Smooth muscle cell of the brain vasculature (primary cell): ENCODE data around the gene ZNF81.
A peak's percentile ranks its signal among the peaks of the same experiment; 100 is the strongest.
"Not testable (repeated sequence)": the region's sequence is repeated elsewhere in the genome, so short reads cannot be mapped to it uniquely, and the experiment has no call there.

Experiments
- DNase-seq: peaks from one replicate; pipeline ENCODE4 v3.0.0-alpha.2; 2012; ENCODE audit warnings: low read depth, low spot score

The ZNF81 gene

DNA sequence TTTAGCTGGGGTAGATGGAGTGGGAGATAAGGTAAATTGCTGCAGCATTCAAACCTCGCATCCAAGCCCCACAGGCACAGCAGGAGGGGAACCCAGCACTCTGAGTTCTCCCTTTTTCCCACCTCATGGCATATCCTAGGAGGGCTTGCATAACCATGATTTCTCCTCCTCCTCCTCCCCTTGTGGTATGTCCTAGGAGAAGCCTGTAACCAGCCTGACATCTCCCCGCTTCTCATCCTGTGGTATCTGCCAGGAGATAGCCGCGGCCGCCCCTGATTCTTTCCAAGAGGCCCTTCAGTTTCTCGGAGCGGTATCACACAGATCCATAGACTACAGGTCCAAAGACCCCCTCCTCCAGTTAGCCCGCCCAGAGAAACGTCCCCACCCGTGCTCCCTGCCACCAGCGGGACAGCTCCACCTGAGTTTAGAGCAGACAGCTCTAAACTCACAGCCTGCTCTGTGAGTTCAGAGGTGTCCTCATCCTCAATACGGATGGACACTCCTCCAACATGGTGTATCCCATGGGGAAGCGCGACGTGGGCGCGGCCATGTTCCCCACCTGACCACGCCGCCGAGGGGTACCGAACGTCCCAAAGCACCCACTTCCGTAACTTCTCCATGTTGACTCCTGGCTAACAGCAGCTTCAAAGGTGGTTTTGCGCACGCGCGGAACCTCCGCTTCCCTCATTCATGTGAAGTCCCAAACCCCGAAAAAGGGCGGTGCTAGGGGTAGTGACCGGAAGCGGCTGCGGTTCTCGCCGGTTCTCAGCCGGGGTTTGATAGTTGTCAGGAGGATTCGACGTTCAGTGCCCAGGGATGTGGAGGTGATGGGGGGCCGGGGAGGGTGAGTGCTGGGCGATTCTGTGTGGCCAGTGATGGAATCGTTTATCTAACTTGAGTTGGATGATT lies at the start of gene ZNF81:
Gene ZNF81 (plus strand): TSS at position 739 of the 909 bp plus-strand sequence. CDS start 9,366 bp downstream, outside the sequence.
- DNase-seq, result peak; percentile 88

DNA sequence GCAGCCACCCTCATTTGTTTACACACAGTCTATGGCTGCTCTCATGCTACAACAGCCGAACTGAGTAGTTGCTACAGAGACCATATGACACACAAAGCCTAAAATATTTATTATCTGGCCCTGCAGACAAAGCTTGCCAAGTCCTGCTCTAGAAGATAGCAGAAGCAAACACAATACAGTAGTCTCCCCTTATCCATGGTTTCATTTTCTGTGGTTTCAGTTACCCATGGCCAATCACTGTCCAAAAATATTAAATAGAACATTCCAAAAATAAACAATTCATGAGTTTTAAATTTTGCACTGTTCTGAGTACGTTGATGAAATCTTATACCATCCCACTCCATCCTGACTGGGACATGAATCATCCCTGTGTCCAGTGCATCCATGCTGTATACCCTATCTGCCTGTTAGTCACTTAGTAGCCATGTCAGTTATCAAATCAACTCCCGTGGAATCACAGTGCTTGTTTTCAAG lies 40.2 kb upstream of the ZNF81 start:
- no peak for DNase-seq

DNA sequence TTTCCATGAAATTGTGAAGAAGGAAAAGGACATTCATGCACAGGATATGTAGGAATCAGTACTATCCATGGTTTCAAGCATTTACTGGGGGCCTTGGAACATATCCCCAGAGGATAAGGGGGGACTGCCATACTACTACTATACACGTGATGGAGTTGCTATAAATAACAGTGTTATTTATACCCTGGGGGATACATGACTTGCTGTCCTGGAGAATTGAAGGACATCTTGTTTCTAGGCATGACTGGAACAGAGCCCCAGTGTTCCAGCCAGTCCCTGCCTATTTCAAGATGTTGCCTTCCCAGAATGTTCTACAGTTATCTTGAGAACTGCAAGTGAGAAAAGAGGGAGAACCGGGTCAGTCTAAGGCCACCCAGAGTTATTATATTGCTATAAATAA lies 39.6 kb upstream of the ZNF81 start:
- DNase-seq, result no peak

DNA sequence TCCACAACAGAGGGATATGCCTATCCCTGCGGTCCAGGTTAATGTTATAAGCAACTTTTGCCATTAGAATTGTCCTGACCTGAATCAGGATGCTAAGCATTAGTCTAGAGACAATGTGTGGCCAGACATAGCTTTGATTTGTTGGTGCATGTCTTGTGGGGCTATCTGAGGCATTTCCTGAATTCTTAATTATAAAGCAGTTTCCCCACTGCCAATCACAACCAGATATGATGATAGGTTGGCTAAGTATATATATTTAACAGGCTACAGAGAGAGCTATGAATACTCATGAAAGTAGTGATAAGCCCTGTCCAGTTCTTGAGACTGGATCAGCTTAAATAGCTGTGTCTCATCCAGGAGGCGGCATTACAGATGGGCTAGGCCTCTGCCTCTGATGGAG lies 37.8 kb upstream of the ZNF81 start:
- DNase-seq, result no peak

DNA sequence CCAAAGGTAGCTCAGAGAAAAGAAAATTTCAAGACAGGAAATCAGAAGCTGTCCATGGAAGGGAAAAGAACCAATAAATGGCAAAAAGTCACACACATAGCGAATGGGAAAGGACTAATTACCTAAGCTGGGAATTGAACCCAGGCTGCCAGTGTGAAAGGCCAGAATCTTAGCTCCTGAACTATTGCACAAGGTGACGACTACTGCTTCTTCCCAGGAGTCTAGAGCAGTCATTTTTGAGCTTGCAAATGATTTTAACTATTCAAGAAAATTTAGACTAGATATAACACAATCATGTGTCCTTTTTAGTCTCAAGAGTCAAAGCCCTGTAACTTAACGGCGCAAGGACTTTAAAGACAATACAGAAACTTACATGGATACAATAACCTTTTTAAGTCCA lies 34.1 kb upstream of the ZNF81 start:
- no peak for DNase-seq

DNA sequence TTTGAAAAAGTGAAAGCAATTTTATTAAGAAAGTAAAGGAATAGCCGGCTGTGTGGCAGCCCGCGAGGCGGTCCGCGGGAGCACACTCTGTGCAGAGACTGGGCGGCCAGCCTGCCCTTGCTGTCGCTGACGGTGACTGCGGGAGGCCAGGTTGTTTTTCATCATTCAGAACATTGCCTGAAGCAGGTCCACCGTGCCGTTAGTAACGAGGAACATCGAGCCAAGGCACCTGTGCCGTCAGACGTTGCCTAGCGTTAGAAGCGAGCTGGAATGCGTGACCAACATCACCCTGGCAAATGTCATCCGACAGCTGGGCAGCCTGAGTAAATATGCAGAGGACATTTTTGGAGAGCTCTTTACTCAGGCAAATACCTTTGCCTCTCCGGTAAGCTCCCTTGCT lies 33.6 kb upstream of the ZNF81 start:
- DNase-seq, result not testable (repeated sequence)

DNA sequence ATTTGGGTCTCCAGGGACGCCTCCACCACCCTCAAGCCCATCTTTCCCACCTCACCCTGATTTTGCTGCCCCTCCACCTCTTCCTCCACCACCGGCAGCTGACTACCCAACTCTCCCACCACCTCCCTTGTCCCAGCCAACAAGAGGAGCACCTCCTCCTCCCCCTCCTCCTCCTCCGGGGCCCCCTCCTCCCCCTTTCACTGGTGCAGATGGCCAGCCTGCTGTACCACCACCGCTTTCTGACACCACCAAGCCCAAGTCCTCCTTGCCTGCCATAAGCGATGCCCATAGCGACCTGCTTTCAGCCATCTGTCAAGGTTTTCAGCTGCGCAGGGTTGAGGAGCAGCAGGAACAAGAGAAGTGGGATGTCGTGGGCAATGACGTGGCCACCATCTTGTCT lies 32.4 kb upstream of the ZNF81 start:
- no peak for DNase-seq

DNA sequence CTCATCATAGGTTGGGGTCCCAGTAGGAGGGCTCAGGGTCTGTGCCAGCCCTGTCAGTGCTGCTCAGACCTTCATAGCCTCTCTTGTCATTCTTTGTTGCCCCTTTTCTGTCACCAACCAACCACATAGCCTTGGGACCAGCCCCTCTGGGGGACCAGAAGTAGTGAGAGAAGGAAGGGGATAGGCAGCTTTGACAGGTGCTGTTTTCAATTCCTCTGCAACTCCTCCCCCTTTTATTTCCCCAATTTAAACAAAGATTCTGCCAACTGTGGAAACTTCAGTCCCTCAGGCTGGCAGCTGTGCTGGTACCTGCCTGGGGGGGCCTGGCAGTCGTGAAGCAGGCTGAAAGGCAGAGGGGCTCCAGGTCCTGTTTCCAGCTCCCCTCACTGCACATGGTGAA lies 30.9 kb upstream of the ZNF81 start:
- not testable (repeated sequence) for DNase-seq

DNA sequence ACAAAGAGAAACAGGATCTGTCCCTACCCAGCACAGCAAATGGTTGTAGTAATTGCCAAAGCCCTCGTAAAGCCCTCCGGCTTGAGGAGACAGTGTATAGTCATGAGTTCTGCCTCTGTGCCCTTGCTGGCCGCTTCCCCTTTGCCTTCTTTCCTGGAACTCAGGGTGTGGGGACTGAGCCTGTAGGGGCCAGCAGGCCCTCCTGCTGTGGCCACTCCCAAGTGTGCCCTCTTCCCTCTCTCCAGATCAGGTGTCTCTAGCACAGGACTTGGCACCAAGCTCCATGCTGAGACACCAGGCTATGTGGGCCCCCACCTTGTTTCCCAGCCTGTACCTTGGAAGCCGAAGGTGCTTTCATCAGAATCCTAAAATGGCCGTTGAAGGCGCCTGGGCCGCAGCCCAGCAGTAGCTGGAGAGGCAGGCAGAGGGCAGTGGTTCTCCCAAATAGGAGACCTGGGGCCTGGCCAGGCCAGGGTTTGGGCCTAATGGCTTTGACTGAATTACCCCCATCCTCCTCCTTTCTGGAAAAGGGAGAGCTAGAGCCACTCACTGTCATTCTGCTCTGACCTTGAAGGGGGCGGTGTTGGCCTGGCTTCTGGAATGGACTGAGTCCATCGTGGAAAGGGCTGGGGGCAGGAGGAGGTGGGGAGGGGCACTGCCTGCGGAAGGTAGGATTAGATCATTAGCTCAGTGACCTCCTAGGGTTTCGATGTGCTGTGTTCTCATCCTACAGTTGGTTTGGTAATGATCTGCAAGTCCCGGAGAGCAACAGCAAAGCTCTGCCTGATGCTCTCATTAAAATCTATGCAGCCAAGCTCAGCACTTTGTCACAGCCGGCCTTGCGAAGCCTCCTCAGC lies 30.1 kb upstream of the ZNF81 start:
- DNase-seq, result not testable (repeated sequence)

DNA sequence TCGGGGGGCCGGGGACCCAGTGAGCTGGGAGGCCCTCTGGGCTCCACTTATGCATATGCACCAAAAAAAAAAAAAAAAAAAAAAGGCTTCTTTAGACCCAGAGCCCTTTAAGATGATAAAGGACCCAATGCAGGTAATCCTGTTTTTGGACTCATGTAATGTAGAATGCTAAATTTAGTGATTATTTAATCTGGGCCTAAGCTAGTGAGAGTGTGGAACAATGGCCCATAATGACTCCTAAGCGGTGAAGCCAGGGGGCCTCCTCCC lies 29.5 kb upstream of the ZNF81 start:
- not testable (repeated sequence) for DNase-seq

DNA sequence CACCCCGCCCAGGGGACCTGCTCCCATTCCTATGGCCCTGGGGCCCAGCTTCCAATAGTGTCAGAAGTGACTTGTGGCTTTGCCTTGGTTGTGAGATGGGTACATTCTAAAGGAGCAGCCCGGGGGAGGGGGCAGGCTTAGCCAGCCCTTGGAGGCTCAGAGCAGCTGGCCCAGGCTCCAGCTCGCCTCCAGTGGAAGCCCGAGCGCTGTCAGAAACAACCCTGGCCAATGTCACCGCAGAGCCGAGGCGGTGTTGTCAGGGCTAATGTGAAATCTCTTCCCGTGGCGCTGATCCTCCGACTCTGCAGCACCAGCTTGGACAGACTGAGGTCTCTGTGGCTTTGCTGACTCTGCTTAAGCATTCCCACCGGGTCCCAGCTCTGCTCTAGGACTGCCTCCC lies 29.2 kb upstream of the ZNF81 start:
- no peak for DNase-seq

DNA sequence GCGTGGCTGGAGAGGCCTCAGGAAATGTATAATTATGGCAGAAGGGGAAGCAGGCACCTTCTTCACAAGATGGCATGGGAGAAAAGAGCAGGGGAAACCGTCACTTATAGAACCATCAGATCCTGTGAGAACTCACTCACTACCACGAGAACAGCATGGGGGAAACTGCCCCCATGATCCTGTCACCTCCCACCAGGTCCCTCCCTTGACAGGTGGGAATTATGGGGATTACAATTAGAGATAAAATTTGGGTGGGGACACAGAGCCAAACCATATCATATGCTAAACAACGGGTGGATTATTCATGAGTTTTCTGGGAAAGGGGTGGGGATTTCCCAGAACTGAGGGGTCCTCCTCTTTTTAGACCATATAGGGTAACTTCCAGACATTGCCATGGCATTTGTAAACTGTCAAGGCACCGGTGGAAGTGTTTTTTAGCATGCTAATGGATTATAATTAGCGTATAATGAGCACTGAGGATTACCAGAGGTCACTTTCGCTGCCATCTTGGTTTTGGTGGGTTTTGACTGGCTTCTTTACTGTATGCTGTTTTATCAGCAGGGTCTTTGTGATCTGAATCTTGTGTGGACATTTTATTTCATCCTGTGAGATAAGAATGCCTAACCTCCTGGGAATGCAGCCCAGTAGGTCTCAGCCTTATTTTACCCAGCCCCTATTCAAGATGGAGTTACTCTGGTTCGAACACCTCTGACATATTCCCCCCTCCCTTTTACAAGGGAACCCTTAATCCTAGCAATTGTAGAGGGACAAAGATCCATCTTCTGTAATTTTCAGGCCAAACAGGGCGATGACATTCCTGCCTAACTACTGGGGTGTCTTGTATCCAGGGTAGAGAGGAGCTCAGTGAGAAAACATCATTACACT lies 27.6 kb upstream of the ZNF81 start:
- no peak for DNase-seq

DNA sequence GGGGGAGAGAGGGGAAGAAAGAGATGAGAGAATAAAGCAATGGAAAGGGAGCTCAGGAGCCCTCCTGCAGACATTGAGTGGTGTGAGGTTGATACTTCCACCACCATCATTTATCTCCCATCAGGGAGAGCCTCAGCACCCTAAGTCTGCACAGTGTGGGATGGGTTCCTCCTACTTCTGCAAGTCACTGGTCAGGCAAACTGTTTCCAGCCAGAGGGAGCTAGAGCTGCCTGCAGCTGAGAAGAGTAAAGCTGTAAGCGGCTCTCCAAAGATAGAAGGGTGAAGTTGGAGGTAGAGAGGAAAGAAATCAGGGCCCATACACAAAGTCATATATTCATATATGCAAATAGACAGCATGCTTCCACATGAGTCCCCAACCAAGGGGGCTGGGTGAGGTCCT lies 21.9 kb upstream of the ZNF81 start:
- no peak for DNase-seq

DNA sequence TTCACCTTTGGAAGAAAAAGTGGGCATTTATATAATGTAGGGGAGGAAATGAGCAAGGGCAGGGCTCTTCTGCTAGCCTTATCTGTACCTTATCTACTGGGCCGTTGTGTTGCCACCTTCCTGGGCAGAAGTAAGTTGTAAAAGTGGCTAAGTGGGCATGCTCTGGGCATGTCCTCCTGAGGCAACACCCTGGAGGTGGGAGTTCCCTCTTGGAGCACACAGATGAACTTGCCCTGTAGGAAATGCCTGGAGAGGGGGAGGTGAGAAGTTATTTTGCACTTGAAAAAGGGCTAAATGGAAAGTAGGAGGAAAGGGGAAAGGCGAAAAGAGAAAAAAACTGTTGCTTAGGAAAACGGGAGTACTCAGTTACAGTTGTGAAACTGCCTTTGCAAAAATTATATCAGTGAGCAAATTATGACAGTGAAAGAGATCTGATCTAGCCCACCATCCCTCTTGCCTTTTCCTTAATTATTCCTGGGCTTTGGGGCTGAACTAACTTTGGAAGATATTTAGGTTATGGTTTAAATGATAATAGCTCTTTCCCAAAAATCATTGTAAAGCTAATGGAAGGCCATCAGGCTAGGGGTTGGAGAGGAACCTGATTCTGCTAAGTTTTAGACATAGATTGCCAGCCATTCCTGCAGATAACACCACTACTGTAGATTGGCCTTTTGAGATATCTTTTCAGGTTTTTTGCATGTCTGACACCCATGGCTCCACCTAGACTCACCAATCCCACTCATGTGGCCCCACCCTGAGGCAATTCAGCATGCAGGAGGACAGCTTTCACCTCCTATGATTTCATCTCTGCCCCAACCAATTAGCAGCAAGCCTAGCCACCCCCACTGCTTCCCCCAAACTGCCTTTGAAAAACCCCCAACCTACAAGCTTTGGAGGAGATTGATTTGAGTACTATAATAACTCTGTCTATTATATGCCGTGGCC lies 20.5 kb upstream of the ZNF81 start:
- DNase-seq, result no peak

DNA sequence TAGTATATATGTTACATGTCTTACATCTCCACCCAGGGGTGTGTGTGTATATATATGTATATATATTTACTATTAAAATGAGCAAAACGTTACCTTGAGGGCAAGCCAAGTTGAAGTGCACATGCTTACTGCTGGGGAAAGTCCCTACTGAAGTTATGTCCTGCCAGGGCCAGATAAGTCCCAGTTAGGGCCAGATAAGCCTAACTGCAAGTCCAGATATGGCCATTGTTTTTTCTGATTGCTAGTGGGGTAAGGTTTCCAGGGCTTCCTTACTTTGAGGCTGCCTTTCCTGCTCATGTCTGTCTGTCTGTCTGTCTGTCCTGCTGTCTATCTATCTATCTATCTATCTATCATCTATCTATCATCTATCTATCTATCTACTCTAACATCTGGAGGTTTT lies 19.3 kb upstream of the ZNF81 start:
- DNase-seq, result no peak

DNA sequence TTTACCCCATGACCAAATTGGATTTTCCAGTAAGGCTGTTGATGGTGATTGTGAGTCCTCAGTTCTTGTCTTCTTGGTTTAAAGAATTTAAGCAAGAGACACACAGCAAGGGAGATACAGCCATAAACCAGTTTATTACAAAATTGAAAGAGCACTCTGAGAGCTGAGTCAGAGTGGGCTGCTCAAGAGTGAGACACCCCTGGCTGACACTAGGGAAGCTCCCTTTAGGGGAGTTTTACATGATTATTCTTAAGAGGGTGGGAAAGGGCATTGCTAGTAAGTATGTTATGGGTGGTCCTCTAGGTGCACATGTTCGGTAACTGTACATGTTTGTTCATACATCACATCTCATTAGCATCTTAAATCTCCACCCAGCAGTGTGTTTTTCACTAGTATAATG lies 18.8 kb upstream of the ZNF81 start:
- no peak for DNase-seq

DNA sequence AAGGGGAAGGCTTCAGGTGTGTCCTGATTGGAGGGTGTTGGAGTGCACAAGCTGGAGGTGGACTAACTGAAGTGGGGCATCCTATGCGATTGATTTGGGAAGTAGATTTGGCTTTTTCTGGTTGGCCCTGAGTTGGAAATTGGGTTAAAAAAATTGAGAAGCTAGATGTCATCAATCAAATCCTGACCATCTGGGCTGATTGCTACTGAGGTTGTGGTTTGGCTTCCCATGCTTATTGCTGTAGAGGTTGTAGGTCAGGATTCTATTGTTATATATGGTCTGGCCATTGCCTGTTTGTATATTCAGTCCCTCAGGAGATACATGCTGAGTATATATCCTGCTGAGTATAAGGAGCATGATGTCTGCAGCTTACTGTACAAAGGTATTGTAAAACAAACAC lies 7.7 kb upstream of the ZNF81 start:
- no peak for DNase-seq

DNA sequence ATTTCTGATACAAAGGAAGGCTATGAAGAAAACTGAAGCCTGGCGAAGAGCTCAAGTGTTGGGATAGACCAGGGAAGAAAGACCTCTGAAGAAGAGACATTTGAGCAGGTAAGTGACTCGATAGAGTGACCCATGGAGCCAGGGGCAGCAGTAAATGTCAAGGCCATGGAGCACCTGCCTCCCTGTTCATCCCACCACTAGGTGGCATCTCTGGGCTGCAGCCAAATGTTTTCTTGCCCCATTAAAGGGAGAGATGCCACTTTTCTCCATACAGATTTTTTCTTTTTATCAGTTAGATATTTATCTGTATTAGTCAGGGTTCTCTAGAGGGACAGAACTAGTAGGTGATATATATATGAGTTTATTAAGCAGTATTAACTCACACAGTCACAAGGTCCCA lies 4.9 kb upstream of the ZNF81 start:
- no peak for DNase-seq

DNA sequence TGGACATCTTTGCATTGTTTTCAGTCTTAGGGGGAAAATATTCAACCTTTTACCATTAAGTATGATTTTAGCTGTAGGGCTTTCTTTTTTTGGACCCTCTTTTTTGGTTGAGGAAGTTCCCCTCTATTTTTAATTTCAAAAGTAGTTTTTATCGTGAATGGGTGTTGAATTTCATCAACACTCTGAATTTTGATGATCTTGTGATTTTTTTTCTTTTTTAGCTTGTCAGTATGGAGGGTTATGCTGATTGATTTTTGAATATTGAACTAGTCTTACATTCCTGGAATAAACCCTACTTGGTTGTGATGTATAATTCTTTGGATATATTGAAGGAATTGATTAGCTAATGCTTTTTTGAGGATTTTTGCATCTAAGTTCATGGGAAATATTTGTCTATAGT lies 1.7 kb downstream of the ZNF81 start:
- DNase-seq, result no peak

DNA sequence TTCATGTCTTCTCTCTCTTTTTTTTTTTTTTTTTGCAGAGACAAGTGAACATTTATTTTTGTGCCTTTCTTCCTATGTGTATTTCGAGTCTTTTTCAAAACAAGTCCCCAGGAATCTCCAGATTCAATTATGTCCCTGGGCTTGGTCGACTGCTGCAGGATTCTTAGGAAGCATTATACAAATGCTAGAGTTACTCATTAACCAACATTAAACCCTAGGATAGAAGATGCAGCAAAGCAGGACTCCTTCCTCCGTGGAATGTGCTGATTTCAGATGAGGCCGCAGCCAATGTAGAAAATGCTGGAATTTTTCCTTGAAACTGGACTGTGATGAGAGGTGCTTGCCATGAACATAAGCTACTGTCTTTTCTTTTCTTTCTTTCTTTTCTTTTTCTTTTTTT lies 3.4 kb downstream of the ZNF81 start:
- DNase-seq, result no peak

DNA sequence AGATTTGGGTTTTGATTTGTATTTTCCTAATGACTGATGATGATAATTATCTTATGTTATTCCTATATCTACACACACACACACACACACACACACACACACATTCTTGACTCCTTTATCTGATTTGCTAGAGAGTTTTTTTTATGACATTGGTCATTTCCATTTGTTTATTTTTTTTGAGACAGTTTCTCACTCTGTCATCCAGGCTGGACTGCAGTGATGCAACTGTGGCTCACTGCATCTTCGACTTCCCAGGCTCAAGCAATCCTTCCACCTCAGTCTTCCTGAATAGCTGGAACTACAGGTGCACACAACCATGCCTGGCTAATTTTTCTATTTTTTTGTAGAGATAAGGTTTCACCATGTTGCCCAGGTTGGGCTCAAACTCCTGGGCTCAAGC lies 6.7 kb downstream of the ZNF81 start:
- no peak for DNase-seq
